ENCODE results near the gene TRPM8. TPM values are rescaled to one million over a fixed set of nuclear protein-coding genes. Genes with fewer than 3 reads are reported as not detected.

The TRPM8 gene
- total RNA-seq, 2 donors from 2014 or later: not detected

- DNase-seq (ENCODE audit: low spot score) (no peak), ATAC-seq (ENCODE audit: insufficient number of reproducible peaks, low FRiP score, low read depth) (no peak)
- Histone ChIP-seq H3K4me3 (no peak overlapping the region), H3K27me3 (replicated peaks; ENCODE audit: insufficient read depth) (no peaks in the 10 kb centered on the region), H3K36me3 (no peaks in the 10 kb centered on the region), H3K9me3 (no peaks in the 10 kb centered on the region), H3K27ac (no peak overlapping the region), H3K4me1 (ENCODE audit: control insufficient read depth in 1 of 2, low read depth in 2 of 2) (no peaks in the 10 kb centered on the region)
- TF ChIP-seq, protein P1, sequence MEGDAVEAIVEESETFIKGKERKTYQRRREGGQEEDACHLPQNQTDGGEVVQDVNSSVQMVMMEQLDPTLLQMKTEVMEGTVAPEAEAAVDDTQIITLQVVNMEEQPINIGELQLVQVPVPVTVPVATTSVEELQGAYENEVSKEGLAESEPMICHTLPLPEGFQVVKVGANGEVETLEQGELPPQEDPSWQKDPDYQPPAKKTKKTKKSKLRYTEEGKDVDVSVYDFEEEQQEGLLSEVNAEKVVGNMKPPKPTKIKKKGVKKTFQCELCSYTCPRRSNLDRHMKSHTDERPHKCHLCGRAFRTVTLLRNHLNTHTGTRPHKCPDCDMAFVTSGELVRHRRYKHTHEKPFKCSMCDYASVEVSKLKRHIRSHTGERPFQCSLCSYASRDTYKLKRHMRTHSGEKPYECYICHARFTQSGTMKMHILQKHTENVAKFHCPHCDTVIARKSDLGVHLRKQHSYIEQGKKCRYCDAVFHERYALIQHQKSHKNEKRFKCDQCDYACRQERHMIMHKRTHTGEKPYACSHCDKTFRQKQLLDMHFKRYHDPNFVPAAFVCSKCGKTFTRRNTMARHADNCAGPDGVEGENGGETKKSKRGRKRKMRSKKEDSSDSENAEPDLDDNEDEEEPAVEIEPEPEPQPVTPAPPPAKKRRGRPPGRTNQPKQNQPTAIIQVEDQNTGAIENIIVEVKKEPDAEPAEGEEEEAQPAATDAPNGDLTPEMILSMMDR (IDR thresholded peaks at IDR 0.05): no peak
These were observed 58.9 kb downstream of the TRPM8 start for GRCh38 chr2:233976087-233976486.

DNA sequence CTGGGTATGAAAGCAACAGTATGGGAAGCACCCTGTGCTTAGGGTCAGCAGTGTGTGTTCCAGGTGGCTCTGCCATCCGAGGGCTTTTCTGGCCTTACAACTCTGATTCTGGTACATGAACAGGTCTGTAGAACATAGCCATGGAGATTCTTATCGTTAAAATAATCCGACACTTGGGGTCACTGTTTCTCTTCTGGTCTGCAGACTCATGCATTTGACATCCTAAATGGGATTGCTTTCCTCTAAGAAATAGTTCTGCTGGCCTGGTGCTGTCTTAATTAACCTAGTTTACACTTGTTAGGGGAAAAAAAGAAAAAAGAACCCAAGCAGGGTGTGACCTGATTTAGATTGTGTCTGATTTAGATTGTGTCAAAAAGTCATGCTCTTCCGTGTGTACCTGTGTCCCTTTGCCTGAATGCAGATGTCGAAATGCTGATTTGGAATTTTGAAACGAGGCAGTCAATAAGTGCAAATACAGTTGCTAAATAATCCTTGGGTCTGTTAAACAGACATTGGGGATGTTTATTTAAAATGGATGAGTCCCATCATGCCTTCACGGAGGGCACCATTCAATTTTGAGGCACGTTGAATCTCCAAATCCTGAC lies 59.6 kb downstream of the TRPM8 start:
- H3K4me3 ChIP-seq: no peak overlapping the region
- H3K27me3 ChIP-seq (replicated peaks; ENCODE audit: insufficient read depth): no peaks in the 10 kb centered on the region
- ATAC-seq (ENCODE audit: insufficient number of reproducible peaks, low FRiP score, low read depth) (no peak), DNase-seq (ENCODE audit: low spot score) (no peak)
- TF ChIP-seq, protein P1 (IDR thresholded peaks at IDR 0.05): no peak
- H3K9me3 ChIP-seq: no peaks in the 10 kb centered on the region
- H3K36me3 ChIP-seq: no peaks in the 10 kb centered on the region
- H3K27ac ChIP-seq: no peak overlapping the region
- H3K4me1 ChIP-seq (ENCODE audit: control insufficient read depth in 1 of 2, low read depth in 2 of 2): no peaks in the 10 kb centered on the region

GRCh38 chr2:233977296-233977837 lies 60.2 kb downstream of the TRPM8 start:
- TF ChIP-seq, protein P1 (IDR thresholded peaks at IDR 0.05): no peak
- Histone ChIP-seq H3K4me3 (no peak overlapping the region), H3K9me3 (no peaks in the 10 kb centered on the region), H3K27me3 (replicated peaks; ENCODE audit: insufficient read depth) (no peaks in the 10 kb centered on the region), H3K4me1 (ENCODE audit: control insufficient read depth in 1 of 2, low read depth in 2 of 2) (no peaks in the 10 kb centered on the region), H3K36me3 (no peaks in the 10 kb centered on the region), H3K27ac (no peak overlapping the region)
- no peak for DNase-seq (ENCODE audit: low spot score)
- ATAC-seq (ENCODE audit: insufficient number of reproducible peaks, low FRiP score, low read depth): no peak

GRCh38 chr2:233979748-233980147 lies 62.6 kb downstream of the TRPM8 start:
- no peaks in the 10 kb centered on the region for H3K9me3 ChIP-seq
- no peaks in the 10 kb centered on the region for H3K36me3 ChIP-seq
- no peak overlapping the region for H3K27ac ChIP-seq
- no peak overlapping the region for H3K4me3 ChIP-seq
- no peaks in the 10 kb centered on the region for H3K4me1 ChIP-seq (ENCODE audit: control insufficient read depth in 1 of 2, low read depth in 2 of 2)
- DNase-seq (ENCODE audit: low spot score) (no peak), ATAC-seq (ENCODE audit: insufficient number of reproducible peaks, low FRiP score, low read depth) (no peak)
- TF ChIP-seq, protein P1 (IDR thresholded peaks at IDR 0.05): no peak
- no peaks in the 10 kb centered on the region for H3K27me3 ChIP-seq (replicated peaks; ENCODE audit: insufficient read depth)

DNA sequence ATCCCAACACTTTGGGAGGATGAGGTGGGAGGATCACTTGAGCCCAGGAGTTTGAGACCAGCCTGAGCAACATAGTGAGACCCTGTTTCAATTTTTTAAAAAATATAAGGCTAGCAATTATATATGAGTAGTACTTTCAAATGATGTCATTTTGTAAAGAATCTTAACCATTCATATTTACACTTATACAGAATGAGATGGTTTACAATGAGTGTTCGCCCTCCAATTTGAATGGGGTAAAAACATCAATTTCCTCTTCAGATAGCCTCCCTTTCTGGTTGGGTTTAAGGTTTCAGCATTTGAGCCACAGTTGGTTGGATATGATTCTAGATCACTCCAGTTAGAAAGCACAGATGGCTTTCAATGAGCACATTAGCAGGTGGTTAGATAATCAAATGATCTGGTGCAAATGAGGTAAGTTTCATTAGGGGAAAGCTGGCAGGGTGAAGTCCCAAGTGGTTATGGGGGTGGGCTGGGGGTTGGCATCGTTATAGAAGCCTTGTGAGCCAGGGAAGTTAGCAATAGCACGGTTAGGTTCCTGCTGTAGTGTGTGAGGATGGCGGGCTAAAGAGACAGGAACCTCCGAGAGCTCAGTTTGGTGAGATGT lies 63.9 kb downstream of the TRPM8 start:
- ATAC-seq (ENCODE audit: insufficient number of reproducible peaks, low FRiP score, low read depth) (no peak), DNase-seq (ENCODE audit: low spot score) (no peak)
- Histone ChIP-seq H3K27ac (no peak overlapping the region), H3K9me3 (no peaks in the 10 kb centered on the region), H3K36me3 (no peaks in the 10 kb centered on the region), H3K4me3 (no peak overlapping the region), H3K27me3 (replicated peaks; ENCODE audit: insufficient read depth) (no peaks in the 10 kb centered on the region), H3K4me1 (ENCODE audit: control insufficient read depth in 1 of 2, low read depth in 2 of 2) (no peaks in the 10 kb centered on the region)
- TF ChIP-seq, protein P1 (IDR thresholded peaks at IDR 0.05): no peak

Data from thoracic aorta (tissue), 2 donors.